ENCODE results near the gene GCGR. TPM values are rescaled to one million over a fixed set of nuclear protein-coding genes. Genes with fewer than 3 reads are reported as not detected.
A peak's percentile ranks its signal among the peaks of the same experiment; 100 is the strongest.
"Not testable (repeated sequence)": the region's sequence is repeated elsewhere in the genome, so short reads cannot be mapped to it uniquely, and the experiment has no call there.

Gene GCGR
- polyA plus RNA-seq, 1 donor from 2014 or later, result not detected

GRCh38 chr17:81833921-81834830 lies 30.2 kb downstream of the GCGR start:
- Mint-ChIP-seq H3K27ac (peak overlapping the region in 2 of 3 donors; percentile 91 to 92), H3K4me1 (peaks cover 7 to 18% (median 14%) of the 10 kb centered on the region in 3 donors), H3K27me3 (no peaks in the 10 kb centered on the region), H3K9me3 (no peaks in the 10 kb centered on the region), H3K4me3 (peak overlapping the region; percentile 81 to 88 (median 86)), H3K36me3 (no peaks in the 10 kb centered on the region)

- no peaks in the 10 kb centered on the region for H3K36me3 Mint-ChIP-seq
- H3K4me1 Mint-ChIP-seq, result peaks cover 7 to 18% (median 14%) of the 10 kb centered on the region in 3 donors
- peak within 1 kb of the TSS in 2 of 3 donors; percentile 91 to 92 for H3K27ac Mint-ChIP-seq
- H3K9me3 Mint-ChIP-seq, result no peaks in the 10 kb centered on the region
- peak within 1 kb of the TSS; percentile 81 to 94 (median 86) for H3K4me3 Mint-ChIP-seq
- no peaks in the 10 kb centered on the region for H3K27me3 Mint-ChIP-seq
Observed at GRCh38 chr17:81834831-81835267, 30.9 kb downstream of the GCGR start, which contains the start of gene PPP1R27. Gene PPP1R27 (minus strand): TSS chr17:81835050. CDS start chr17:81834953, 97 bp downstream.

- Mint-ChIP-seq H3K36me3 (no peaks in the 10 kb centered on the region), H3K27me3 (no peaks in the 10 kb centered on the region), H3K9me3 (no peaks in the 10 kb centered on the region), H3K4me1 (peaks cover 0 to 3% (median 0%) of the 10 kb centered on the region in 3 donors), H3K27ac (peak overlapping the region in 1 of 3 donors; percentile 34), H3K4me3 (peak overlapping the region in 1 of 4 donors; percentile 45)
Observed at GRCh38 chr17:81837641-81838040, 33.7 kb downstream of the GCGR start.

- no peaks in the 10 kb centered on the region for H3K27me3 Mint-ChIP-seq
- no peaks in the 10 kb centered on the region for H3K36me3 Mint-ChIP-seq
- H3K4me1 Mint-ChIP-seq, result peaks cover 0 to under 1% (median 0%) of the 10 kb centered on the region in 3 donors
- H3K9me3 Mint-ChIP-seq, result no peaks in the 10 kb centered on the region
- H3K27ac Mint-ChIP-seq, result no peak overlapping the region
- no peak overlapping the region for H3K4me3 Mint-ChIP-seq
Observed at GRCh38 chr17:81838753-81839255, 34.9 kb downstream of the GCGR start.

GRCh38 chr17:81839301-81839700 lies 35.4 kb downstream of the GCGR start:
- Mint-ChIP-seq H3K4me1 (no peaks in the 10 kb centered on the region), H3K9me3 (no peaks in the 10 kb centered on the region), H3K27me3 (no peaks in the 10 kb centered on the region), H3K36me3 (no peaks in the 10 kb centered on the region), H3K27ac (no peak overlapping the region), H3K4me3 (no peak overlapping the region)

- not testable (repeated sequence) for H3K9me3 Mint-ChIP-seq, H3K27ac Mint-ChIP-seq, H3K4me3 Mint-ChIP-seq, H3K36me3 Mint-ChIP-seq, H3K27me3 Mint-ChIP-seq, H3K4me1 Mint-ChIP-seq
Observed at GRCh38 chr17:81840059-81840458, 36.1 kb downstream of the GCGR start.

GRCh38 chr17:81840826-81841778 lies 37.2 kb downstream of the GCGR start:
- Mint-ChIP-seq H3K9me3 (no peaks in the 10 kb centered on the region), H3K4me3 (no peak overlapping the region), H3K27ac (no peak overlapping the region), H3K27me3 (no peaks in the 10 kb centered on the region), H3K4me1 (no peaks in the 10 kb centered on the region), H3K36me3 (no peaks in the 10 kb centered on the region)

- Mint-ChIP-seq H3K36me3 (no peaks in the 10 kb centered on the region), H3K27ac (no peak overlapping the region), H3K4me3 (no peak overlapping the region), H3K27me3 (no peaks in the 10 kb centered on the region), H3K4me1 (no peaks in the 10 kb centered on the region), H3K9me3 (no peaks in the 10 kb centered on the region)
Observed at GRCh38 chr17:81841866-81842265, 37.9 kb downstream of the GCGR start.

- H3K27ac Mint-ChIP-seq, result no peak overlapping the region
Observed at GRCh38 chr17:81842378-81842724, 38.4 kb downstream of the GCGR start.

GRCh38 chr17:81842725-81843504 lies 39.0 kb downstream of the GCGR start:
- Mint-ChIP-seq H3K4me3 (no peak overlapping the region), H3K27me3 (no peaks in the 10 kb centered on the region), H3K9me3 (no peaks in the 10 kb centered on the region), H3K27ac (no peak overlapping the region), H3K4me1 (no peaks in the 10 kb centered on the region), H3K36me3 (no peaks in the 10 kb centered on the region)

More at GRCh38 chr17:81842378-81842724, 38.4 kb downstream of the GCGR start:
- Mint-ChIP-seq H3K4me3 (no peak overlapping the region), H3K9me3 (no peaks in the 10 kb centered on the region), H3K4me1 (no peaks in the 10 kb centered on the region), H3K36me3 (no peaks in the 10 kb centered on the region), H3K27me3 (no peaks in the 10 kb centered on the region)

GRCh38 chr17:81843713-81844326 lies 39.9 kb downstream of the GCGR start:
- Mint-ChIP-seq H3K27ac (no peak overlapping the region), H3K27me3 (no peaks in the 10 kb centered on the region), H3K4me3 (no peak overlapping the region), H3K4me1 (no peaks in the 10 kb centered on the region), H3K36me3 (no peaks in the 10 kb centered on the region), H3K9me3 (no peaks in the 10 kb centered on the region)

- H3K27me3 Mint-ChIP-seq, result no peaks in the 10 kb centered on the region
- no peaks in the 10 kb centered on the region for H3K9me3 Mint-ChIP-seq
- peak overlapping the region in 1 of 3 donors; percentile 16 for H3K27ac Mint-ChIP-seq
- H3K4me3 Mint-ChIP-seq, result no peak overlapping the region
- no peaks in the 10 kb centered on the region for H3K36me3 Mint-ChIP-seq
- no peaks in the 10 kb centered on the region for H3K4me1 Mint-ChIP-seq
Observed at GRCh38 chr17:81844327-81844851, 40.4 kb downstream of the GCGR start.

- Mint-ChIP-seq H3K9me3 (no peaks in the 10 kb centered on the region), H3K4me1 (no peaks in the 10 kb centered on the region)
Observed at GRCh38 chr17:81844887-81845286, 40.9 kb downstream of the GCGR start.

GRCh38 chr17:81845361-81845760 lies 41.4 kb downstream of the GCGR start:
- H3K4me1 Mint-ChIP-seq, result no peaks in the 10 kb centered on the region
- H3K4me3 Mint-ChIP-seq, result no peak overlapping the region
- H3K27me3 Mint-ChIP-seq, result no peaks in the 10 kb centered on the region
- H3K9me3 Mint-ChIP-seq, result no peaks in the 10 kb centered on the region
- no peak overlapping the region for H3K27ac Mint-ChIP-seq
- no peaks in the 10 kb centered on the region for H3K36me3 Mint-ChIP-seq

More at GRCh38 chr17:81844887-81845286, 40.9 kb downstream of the GCGR start:
- H3K36me3 Mint-ChIP-seq, result no peaks in the 10 kb centered on the region
- peak overlapping the region in 1 of 3 donors; percentile 16 for H3K27ac Mint-ChIP-seq
- no peaks in the 10 kb centered on the region for H3K27me3 Mint-ChIP-seq
- no peak overlapping the region for H3K4me3 Mint-ChIP-seq
